Stimulated activated naive CD4-positive, alpha-beta T cell (primary cell): ENCODE data around the gene SLF2.

Experiments used
- DNase-seq, 6 experiments: peaks; one replicate each; lab custom pipeline; 2025; lab: John Stamatoyannopoulos, UW

SLF2 gene, protein sequence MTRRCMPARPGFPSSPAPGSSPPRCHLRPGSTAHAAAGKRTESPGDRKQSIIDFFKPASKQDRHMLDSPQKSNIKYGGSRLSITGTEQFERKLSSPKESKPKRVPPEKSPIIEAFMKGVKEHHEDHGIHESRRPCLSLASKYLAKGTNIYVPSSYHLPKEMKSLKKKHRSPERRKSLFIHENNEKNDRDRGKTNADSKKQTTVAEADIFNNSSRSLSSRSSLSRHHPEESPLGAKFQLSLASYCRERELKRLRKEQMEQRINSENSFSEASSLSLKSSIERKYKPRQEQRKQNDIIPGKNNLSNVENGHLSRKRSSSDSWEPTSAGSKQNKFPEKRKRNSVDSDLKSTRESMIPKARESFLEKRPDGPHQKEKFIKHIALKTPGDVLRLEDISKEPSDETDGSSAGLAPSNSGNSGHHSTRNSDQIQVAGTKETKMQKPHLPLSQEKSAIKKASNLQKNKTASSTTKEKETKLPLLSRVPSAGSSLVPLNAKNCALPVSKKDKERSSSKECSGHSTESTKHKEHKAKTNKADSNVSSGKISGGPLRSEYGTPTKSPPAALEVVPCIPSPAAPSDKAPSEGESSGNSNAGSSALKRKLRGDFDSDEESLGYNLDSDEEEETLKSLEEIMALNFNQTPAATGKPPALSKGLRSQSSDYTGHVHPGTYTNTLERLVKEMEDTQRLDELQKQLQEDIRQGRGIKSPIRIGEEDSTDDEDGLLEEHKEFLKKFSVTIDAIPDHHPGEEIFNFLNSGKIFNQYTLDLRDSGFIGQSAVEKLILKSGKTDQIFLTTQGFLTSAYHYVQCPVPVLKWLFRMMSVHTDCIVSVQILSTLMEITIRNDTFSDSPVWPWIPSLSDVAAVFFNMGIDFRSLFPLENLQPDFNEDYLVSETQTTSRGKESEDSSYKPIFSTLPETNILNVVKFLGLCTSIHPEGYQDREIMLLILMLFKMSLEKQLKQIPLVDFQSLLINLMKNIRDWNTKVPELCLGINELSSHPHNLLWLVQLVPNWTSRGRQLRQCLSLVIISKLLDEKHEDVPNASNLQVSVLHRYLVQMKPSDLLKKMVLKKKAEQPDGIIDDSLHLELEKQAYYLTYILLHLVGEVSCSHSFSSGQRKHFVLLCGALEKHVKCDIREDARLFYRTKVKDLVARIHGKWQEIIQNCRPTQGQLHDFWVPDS

DNA sequence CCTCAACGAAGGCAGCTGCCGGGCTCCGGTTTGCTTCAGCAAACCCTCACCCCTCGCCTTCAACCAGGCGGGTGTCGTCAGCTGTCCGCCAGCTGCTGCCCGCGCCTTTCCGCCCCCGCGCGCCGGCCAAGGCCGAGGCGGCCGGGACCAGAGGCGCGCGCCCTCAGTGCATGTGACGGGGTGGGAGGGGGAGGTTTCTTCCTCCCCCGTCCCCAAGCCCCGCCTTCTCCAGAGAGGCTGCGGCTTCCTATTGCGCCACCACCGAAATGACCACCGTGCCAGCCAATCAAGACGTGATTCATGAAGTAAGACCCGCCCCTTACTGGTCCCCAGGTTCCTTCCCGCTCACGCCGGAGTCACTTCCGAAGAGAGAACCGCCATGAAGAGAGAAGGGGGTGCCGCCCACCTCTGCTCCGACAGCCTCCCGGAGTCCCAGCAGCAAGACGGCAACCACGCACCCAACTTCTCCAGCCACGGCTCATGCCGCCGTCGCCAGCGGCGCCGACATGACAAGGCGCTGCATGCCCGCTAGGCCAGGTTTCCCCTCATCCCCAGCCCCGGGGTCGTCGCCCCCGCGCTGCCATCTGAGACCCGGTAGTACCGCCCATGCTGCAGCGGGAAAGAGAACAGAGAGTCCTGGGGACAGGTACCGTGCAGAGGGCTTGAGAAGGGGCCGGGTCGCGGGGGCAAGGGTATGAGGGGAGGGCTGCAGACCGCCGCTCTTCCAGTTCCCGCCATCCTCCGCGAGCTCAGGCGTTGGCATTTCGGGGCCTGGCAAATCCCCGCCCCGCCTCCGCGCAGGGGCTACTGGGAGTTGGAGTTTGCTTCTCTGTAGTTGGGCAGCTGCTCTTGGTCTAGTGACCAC is at the start of gene SLF2:
Gene SLF2, plus strand, starts transcription at position 359 of the 865 bp plus-strand sequence. Its CDS starts 148 bp downstream, at position 507.
- DNase-seq = peak; percentile 74 to 89 (median 85)

DNA sequence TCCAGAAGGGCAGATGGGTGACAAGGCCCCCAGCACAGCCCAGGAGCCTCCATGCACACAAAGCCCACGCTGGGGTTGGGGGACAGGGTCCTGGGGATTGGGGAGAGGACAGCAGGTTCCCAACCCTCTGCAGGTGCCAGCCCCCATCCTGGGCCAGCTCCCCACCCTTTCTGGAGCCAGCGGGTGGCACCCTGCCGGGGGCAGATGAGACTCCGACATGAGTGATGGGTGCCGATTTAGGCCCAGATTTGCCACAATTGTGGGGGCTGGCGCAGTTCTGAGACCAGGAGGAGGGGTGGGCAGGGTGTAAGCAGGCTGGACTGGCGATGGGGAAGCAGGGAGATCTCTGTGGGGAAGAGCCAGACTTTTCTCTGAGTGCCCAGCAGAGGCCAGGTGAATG is 49.3 kb upstream of the SLF2 start:
- DNase-seq = no peak

DNA sequence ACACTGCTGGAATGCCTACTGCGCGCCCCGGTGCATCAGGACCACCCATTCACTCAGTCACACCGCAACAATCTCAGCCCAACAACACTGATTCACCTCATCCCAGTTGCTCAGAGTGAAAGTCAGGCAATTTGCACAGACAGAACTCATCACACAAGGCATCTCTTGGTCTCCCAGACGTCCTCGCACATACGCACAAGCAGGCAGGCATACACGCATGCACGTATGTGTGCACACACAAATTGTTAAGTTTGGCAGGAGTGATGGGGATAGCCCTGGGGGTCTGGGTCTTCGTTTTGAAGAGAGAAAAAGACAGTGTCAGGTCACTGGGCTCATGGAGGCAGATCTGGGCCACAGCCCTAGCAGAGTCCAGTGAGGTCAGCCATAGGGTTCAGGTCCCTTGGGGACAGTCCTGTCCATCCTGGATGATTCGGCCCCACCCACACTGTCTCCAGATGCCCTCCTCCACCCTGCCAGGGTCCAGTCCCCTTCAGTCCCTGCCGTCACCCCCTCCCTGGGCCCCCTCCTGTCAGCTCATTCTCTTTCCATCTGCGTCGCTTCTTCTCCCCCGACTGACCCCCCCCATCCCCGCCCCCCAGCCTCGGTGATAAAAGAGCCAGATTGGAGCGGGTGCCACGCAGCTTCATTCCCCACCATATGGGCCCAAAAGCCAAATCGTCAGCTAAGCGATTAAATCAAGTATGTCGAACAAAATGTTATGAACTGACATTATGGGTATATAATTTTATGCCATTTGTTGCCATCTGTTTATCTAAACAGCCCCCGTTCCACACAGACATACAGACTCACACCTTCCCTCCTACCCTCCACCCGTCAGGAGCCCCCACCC is 48.5 kb upstream of the SLF2 start:
- no peak for DNase-seq

DNA sequence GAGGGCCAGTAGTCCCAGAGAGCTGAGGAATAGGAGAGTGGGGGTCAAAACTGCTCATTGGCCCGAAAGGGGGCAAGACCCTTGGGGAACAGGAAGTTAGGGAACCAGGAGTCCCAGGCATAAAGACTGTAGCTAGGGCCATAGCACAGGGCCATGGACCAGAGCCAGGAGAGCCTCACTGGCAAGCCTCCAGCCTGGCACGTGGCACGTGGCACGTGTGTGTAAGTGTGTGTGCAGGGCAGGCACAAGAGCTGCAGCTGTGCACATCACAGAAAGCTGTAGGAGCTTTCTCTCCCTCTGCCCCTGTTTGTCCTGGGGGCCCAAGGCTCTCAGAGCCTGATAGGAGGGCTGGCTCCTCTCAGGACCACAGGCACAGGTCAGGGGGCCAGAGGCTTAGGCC is 47.8 kb upstream of the SLF2 start:
- DNase-seq = no peak

DNA sequence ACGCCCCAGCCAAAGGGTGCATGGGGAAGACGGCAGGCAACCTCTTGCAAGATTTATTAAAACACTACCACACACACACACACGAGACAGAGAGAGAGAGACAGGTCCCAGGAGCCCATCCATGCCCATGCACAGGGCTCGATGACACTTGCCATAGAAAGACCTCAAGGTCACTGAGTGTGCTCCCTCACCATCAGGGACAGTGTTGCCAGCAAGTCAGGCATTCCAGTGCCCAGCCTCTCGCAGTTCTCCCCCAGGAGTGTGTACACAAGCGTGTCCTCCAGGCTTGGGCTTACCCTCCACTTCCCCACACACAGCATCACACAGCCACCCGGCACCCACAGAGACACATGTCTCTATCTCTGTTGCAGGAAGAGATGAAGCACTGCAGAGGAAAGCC is 46.8 kb upstream of the SLF2 start:
- no peak for DNase-seq

DNA sequence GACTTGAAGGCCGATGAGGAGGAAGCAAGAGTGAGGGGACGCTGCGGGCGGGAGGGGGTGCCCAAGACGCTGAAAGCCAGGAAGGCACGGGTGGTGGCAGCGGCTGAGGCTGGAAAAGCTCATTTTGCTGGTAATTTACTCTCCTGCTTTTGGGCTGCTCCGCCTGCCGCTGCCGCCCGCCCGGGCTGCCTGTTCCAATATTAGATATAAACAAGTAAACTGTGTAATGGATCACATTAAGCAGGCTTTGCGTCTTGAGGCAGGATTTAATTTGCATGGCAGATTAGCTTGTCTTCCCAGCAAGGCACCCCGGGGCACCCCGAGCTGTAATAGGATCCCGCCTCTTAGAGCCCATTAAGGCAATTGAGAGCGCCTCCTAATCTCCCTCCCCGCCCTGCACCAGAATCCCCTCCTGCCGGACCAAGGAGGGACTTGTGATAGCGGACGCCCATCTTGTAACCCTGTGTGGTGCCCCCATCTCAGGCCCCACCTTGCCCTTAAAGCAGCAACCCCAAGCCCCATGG is 46.1 kb upstream of the SLF2 start:
- no peak for DNase-seq

DNA sequence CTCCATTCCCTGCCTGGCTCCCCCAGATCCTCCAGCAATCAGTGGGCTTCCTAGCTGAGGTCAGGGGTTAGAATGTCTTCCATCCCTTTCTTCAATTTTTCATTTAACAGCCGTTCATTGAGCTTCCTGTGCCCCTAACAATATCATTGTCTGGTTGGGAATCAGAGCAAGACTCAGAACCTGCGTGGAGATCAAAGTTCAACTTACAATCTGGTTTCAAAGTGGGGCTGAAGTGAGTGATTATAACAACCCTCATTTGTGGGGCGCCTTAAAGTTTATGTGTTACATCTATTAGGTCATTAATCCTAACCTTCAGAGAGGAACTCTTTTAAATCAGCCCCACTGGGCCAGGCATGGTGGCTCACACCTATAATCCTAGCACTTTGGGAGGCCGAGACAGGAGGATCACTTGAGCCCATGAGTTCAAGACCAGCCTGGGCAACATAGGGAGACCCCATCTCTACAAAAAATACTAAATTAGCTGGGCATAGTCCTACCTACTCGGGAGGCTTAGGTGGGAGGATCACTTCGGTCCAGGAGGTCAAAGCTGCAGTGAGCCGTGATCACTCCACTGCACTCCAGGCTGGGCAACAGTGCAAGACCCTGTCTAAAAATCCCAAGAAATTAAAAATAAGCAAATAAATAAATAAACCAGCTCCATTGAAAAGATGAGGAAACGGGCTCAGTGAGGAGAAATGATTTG is 45.4 kb upstream of the SLF2 start:
- DNase-seq = no peak

DNA sequence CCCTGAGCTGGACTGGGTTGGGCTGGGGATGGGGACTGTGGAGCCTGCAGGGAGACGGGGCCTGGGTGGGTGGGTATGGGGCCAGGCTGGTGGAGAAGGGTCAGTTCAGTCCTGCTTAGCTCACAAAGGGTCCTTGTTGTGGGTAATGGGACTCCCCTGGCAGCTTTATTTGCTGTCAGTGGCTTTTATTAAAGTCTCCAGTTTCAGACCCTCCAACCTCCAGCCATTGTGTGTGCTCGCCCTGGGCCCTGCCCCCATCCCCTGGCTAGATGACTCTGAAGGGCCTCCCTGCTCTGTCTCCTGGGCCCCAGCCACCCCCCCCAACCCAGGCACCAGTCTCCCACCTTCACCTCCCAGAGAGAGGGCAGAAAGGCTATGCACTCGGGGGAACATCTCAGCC is 44.4 kb upstream of the SLF2 start:
- DNase-seq = no peak

DNA sequence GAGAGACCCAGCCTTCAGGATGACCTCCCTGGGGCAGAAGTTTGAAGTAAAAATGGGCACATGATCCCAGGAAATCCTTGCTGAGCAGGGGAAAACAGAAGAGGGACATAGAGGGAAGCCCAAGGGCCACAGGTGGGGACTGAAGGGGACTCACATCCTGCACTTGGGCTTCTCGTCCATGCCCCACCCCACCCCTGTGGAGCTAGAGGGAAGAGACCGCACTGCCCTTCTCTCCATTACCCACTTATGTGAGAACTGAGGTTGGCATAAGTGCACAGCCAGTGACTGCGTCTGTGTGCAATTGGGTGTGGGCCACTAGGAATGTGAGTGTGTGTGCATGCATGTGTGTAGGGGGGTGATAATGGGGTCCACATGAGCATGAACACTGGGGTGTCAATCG is 43.4 kb upstream of the SLF2 start:
- DNase-seq = no peak

DNA sequence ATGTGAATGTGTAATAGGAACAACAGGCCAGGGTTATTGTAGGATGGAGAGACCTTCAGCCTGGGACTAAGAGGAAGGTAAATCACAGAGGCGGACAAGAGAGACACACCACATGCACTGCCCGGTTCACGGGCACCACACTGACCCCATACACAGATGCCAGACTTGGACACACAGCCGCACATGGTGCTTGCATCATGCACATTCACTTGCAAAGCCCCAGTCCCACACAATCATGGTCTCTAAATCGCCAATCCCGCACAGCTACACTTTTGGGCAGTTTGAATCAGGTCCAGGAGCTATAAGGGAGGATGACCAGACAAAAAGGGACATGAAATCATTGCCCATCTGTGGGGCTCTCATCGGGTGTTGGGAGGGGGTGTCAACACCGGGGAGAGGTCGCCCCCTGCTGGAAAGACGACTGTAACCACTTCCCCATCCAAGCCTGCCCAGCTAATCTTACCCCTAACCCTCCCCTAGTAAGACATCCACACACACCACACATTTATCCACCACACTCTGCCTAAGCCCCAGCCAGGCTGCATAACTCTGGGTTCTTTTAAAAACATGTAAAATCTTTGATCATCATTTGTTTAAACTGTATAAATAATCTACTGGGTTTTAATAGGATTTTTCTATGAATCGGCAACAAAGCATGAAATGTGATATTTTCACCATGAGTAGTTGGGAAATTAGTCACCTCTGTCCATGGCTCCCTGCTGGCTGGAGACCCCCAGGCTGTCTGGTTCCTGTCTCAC is 40.5 kb upstream of the SLF2 start:
- peak in 4 of 6 experiments; percentile 5 to 22 (median 12) for DNase-seq

DNA sequence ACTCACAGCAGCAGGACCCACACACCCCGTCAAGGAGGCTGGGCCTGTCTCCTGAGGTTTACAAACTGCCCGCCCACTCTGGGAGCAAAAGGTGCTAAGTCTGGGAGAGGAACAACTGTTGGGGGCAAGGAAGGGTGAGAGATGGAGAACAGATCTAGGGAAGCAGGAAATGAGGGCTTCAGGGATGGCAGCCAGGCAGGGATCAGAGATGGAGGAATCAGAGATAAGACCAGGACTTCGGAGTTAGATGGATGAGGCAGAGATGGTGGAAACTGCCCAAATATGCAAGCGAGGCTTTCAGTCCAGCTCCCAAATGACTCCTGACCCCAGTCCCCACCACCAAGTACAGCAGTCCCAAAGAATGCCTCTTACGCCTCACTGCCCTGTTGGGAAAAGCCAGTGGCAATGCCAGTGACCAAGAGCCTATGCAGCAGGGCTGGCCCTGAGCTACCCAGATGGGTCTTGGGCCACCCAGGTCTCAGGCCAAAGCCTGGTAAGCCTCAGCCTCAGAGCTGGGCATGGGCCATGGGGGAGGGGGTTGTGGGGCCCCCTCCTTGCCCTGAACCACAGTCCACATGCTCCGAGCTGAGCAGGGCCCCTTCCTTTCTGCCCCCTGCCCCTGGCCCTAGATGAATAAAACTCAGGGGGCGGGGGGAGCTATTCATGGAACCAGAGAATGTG is 39.5 kb upstream of the SLF2 start:
- no peak for DNase-seq

DNA sequence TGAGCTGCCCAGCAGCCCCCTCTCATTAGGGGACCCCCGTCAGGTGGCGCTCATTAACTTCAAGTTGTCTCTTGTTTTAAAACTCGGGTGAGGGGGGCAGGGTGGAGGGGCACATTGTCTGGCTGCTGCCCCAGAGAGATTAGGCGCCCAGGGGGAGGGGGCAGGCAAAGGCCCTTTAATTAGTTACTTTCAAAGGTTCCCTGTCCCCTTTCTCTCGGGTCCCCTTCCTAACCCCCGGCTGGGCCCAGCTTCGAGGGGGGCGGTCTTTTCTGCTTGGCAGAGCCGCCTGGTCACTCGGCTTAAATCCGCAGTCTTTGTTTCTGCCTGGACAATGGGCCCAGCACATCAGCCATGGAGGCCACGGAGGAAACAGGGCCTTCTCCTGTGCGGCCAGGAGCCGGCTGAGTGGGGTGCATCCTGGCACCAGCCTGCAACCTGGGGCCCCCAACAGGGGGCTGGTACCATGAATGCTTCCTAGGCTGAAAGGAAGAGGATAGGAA is 38.9 kb upstream of the SLF2 start:
- no peak for DNase-seq

DNA sequence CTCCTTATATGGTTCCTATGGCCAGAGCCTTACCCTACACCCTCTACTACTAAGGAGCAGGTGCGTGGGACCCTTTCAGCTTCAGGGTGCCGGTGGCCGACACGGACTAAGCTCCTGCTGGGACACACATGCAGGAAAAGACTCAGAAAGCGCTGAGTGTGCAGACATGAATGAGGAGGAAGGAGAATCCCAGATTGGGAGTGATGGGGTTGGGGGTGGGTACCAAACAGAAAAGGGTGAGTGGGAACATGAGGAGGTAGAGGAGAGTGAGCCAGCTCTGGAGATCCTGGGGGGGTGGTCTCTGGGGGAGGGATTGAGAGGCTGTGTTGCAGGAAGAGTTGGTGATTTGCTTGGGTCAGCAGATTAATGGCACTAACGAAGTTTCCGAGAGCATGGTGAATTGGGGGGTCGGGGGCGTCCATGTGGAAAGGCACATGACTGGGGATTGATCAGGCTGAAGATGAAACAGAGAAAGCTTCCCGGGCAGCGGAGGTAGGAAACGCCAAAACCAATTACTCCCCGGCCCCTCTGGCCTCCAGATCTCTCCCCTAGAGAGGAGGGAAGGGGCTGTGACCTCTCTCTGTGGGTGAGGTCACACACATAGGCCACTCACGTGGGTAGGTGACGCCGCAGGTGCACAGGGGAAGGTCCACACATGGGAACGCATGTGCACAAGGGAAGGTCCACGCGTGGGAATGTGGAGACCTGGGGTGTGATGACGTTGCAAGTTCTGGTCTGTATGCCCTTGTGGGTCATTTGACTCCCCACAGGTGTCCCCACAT is 37.9 kb upstream of the SLF2 start:
- no peak for DNase-seq

DNA sequence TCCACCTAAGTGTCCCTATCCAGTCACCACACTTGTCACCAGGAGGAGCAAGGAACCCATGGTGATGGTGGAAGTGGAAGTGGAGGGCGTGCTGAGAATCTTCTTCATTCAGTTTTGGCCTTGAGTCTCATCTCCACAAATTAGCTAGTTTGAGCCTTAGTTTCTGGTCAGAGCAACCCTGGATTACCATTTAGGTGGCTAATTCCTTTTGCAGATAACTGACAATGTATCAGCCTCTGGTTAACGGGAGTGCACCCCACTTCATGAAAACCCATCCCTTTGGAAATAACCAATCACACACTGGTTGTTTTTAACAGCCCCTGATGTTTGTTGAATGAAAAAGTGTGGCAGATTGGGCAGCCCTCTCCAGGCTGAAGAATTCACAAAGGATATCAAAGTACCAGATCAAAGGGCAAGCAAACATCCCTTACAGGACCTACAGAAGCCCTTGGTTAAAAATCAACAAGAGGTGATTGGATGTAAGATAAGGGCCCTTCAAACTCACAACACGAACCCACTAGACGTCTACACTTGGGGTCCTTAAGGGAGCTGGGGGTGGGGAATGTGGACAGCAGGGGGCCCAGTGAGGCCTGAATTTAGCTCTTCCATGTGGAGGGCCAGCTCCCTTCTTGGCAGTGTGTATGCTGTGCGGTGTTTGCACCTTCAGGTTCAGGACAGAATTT is 37.1 kb upstream of the SLF2 start:
- no peak for DNase-seq

DNA sequence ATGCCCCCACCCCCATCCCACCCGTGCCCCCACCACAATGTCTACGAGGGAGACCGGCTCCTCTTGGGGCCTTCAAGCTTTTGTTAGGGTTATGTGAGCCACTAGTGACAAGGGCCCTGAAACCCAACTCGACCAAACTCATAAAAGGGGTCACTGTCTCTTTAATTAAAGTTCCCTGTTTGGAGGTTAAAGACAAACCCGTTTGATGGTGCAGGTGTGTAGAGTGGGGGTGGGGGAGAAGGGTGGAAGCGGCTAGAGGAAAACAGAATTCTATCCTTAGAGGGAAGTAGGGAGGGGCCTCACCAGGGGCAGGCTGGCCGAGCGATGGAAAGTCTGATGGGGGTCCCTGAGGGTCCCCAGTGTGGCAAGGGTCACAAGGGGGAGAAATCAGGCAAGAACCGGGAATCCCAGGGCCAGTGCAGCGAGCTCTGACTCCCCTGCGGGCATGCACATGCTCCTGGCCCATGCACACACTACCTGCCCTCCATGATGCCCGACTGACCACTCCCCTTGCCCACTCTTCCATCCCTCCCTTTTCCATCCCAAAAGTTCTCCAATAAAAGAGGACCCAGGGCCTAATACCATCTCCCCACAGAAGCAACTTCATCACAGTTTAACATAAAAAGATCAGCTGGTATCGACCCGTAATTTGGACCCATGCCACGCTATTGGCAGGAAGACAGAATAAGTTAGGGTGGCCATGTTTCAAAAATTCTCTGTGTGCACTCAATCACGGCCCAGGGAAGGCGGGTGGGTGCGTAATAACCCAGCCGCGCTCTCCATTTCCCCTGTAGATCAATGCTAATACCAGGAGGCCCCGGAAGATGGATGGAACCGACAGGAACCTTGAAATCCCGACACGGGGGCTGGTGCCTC is 35.9 kb upstream of the SLF2 start:
- DNase-seq = no peak

DNA sequence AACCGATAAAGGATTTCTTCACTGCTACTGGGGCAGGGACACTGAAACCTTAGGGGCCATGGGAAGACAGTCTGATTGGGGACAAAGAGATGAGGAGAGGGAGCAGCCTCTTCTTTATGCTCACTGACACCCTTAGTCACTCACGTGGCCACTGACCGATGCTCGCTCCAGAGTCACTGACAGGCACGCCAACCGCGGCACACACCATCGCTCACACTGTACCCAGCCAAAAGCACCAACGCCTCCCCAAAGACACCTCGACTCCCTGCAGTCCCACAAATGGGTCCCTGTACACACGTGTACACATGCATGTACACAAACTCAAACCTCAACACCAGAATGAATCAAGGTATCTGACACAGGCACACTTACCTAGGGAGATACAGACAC is 35.3 kb upstream of the SLF2 start:
- DNase-seq = no peak
